AG04449 (cell line): ENCODE measurements around the gene CYSRT1.

ENCODE experiments used
- CTCF ChIA-PET: fragments of 350-600 bp; formaldehyde crosslinking; extraction: SDS; loops from one replicate; lab custom pipeline; 2021; ENCODE audit warnings: antibody characterized with exemption; lab: Yijun Ruan, JAX
- POLR2A ChIA-PET: fragments of 400-600, 350-600 bp; formaldehyde crosslinking; extraction: SDS; loops from one replicate; lab custom pipeline; 2020; ENCODE audit warnings: antibody characterized with exemption, inconsistent platforms; lab: Yijun Ruan, JAX
- DNase-seq: peaks from one replicate; pipeline ENCODE4 v3.0.0-alpha.2; 2010; ENCODE audit warnings: low read depth, low spot score
- H3K4me3 ChIP-seq: 2 replicates; pipeline ENCODE4 v1.5.1; 2011; ENCODE audit warnings: low read depth, mild to moderate bottlenecking, control low read depth, low read length
- CTCF ChIP-seq: IDR thresholded peaks from one replicate; pipeline ENCODE4 v1.5.1; 2011; ENCODE audit warnings: mild to moderate bottlenecking, moderate library complexity, low read length, control low read depth, inconsistent platforms; ENCODE audit not compliant: insufficient read depth; ENCODE audit errors: missing control alignments

Gene CYSRT1

GRCh38 chr9:137217276-137218211 lies 7.4 kb upstream of the CYSRT1 start:
- no peak for TF ChIP-seq CTCF
- POLR2A ChIA-PET, result interaction anchor here (1.9 kb wide), 1 partner anchor 23 kb away, joined by 9 read pairs; the partner anchor contains the start of gene TUBB4B
- no peak overlapping the region for H3K4me3 ChIP-seq
- CTCF ChIA-PET, result no interaction called here
- no peak for DNase-seq

- ChIA-PET POLR2A (no interaction called here), CTCF (interaction anchor here (1.4 kb wide), 1 partner anchor 9 kb away, joined by 5 read pairs; the partner anchor contains the start of gene RNF224)
Measured at GRCh38 chr9:137218212-137218753, 6.7 kb upstream of the CYSRT1 start.

GRCh38 chr9:137218754-137219271 lies 6.2 kb upstream of the CYSRT1 start:
- CTCF ChIA-PET, result interaction anchor here (1.0 to 1.4 kb wide), 2 partner anchors 9 to 18 kb away, joined by 4 to 5 read pairs; partner anchors contain the start of gene RNF224
- no peak for DNase-seq
- POLR2A ChIA-PET, result no interaction called here
- no peak for TF ChIP-seq CTCF
- H3K4me3 ChIP-seq, result no peak overlapping the region

More at GRCh38 chr9:137218212-137218753, 6.7 kb upstream of the CYSRT1 start:
- TF ChIP-seq CTCF, result no peak
- H3K4me3 ChIP-seq, result no peak overlapping the region
- DNase-seq, result no peak

- TF ChIP-seq CTCF, result no peak
- POLR2A ChIA-PET, result interaction anchor here (0.7 to 1.4 kb wide), 2 partner anchors 19 to 21 kb away, joined by 4 read pairs; partner anchors contain the start of gene TPRN
- no peak for DNase-seq
- no peak overlapping the region for H3K4me3 ChIP-seq
- CTCF ChIA-PET, result interaction anchor here (0.5 to 1.0 kb wide), 2 partner anchors 17 to 29 kb away, joined by 3 to 4 read pairs; no protein-coding TSS in a partner anchor
Measured at GRCh38 chr9:137219757-137220316, 5.1 kb upstream of the CYSRT1 start.

- CTCF ChIA-PET, result interaction anchor here (0.7 to 3.8 kb wide), 4 partner anchors 16 to 191 kb away, joined by 3 to 14 read pairs (median 3); partner anchors contain the start of gene NPDC1
- H3K4me3 ChIP-seq, result no peak overlapping the region
- POLR2A ChIA-PET, result interaction anchor here (1.4 to 3.1 kb wide), 2 partner anchors 20 kb away, joined by 4 to 19 read pairs; partner anchors contain the start of genes TPRN and TUBB4B
- DNase-seq, result no peak
- TF ChIP-seq CTCF, result no peak
Measured at GRCh38 chr9:137220317-137221094, 4.5 kb upstream of the CYSRT1 start.
